Cardiac fibroblast (primary cell): ENCODE data around the gene MLLT11.

Source experiments
- DNase-seq, 2 donors: peaks; one replicate each; pipeline versions ENCODE4 v3.0.0 to v3.0.0-alpha.2; 2010; ENCODE audit warnings: low read depth in 2 of 2
- H3K4me3 ChIP-seq, 2 donors: replicated peaks in 1 of 2; 1 replicate in 1 of 2; 2 replicates in 1 of 2; pipeline ENCODE4 v1.5.1; 2011; ENCODE audit warnings: low read depth in 2 of 2, low read length in 2 of 2, mild to moderate bottlenecking in 2 of 2, moderate library complexity in 1 of 2
- TF ChIP-seq, protein P1 (sequence below): IDR thresholded peaks from one replicate; pipeline ENCODE4 v1.5.1; 2011; ENCODE audit warnings: low read depth, mild to moderate bottlenecking, low read length, inconsistent platforms

MLLT11 gene

DNA sequence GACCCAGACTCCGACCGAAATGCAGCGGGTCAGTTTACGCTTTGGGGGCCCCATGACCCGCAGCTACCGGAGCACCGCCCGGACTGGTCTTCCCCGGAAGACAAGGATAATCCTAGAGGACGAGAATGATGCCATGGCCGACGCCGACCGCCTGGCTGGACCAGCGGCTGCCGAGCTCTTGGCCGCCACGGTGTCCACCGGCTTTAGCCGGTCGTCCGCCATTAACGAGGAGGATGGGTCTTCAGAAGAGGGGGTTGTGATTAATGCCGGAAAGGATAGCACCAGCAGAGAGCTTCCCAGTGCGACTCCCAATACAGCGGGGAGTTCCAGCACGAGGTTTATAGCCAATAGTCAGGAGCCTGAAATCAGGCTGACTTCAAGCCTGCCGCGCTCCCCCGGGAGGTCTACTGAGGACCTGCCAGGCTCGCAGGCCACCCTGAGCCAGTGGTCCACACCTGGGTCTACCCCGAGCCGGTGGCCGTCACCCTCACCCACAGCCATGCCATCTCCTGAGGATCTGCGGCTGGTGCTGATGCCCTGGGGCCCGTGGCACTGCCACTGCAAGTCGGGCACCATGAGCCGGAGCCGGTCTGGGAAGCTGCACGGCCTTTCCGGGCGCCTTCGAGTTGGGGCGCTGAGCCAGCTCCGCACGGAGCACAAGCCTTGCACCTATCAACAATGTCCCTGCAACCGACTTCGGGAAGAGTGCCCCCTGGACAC, 12.1 kb upstream of the MLLT11 start:
- TF ChIP-seq, protein P1, sequence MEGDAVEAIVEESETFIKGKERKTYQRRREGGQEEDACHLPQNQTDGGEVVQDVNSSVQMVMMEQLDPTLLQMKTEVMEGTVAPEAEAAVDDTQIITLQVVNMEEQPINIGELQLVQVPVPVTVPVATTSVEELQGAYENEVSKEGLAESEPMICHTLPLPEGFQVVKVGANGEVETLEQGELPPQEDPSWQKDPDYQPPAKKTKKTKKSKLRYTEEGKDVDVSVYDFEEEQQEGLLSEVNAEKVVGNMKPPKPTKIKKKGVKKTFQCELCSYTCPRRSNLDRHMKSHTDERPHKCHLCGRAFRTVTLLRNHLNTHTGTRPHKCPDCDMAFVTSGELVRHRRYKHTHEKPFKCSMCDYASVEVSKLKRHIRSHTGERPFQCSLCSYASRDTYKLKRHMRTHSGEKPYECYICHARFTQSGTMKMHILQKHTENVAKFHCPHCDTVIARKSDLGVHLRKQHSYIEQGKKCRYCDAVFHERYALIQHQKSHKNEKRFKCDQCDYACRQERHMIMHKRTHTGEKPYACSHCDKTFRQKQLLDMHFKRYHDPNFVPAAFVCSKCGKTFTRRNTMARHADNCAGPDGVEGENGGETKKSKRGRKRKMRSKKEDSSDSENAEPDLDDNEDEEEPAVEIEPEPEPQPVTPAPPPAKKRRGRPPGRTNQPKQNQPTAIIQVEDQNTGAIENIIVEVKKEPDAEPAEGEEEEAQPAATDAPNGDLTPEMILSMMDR: peak; percentile 53
- peak; percentile 72 to 76 for DNase-seq
- peak overlapping the region; percentile 65 to 73 for H3K4me3 ChIP-seq

DNA sequence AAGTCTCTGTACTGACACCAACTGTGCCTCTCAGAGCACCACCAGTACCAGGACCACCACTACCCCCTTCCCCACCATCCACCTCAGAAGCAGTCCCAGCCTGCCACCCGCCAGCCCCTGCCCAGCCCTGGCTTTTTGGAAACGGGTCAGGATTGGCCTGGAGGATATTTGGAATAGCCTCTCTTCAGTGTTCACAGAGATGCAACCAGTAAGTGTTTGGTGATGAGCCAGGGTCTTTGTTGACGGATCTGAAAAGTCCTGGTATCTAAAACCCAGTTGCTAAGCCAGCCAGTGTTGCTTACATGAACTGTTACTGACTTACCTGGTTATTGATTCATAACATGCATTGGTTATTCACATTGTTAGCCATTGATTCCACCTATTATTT, 11.6 kb upstream of the MLLT11 start:
- TF ChIP-seq, protein P1: no peak
- DNase-seq: no peak
- peak overlapping the region; percentile 65 to 73 for H3K4me3 ChIP-seq

DNA sequence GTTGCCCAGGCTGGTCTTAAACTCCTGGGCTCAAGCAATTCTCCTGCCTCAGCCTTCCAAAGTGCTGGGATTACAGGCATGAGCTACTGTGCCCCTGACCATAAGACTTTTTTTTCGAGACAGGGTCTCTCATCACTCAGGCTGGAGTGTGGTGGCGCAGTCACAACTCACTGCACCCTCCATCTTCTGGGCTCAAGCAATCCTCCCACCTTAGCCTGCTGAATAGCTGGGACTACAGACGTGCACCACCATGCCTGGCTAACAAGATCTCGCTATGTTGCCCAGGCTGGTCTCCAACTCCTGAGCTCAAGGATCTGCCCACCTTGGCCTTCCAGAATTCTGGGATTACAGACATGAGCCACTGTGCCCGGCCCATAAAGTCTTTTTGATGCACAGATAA, 10.7 kb upstream of the MLLT11 start:
- TF ChIP-seq, protein P1: no peak
- DNase-seq: no peak
- H3K4me3 ChIP-seq: no peak overlapping the region

DNA sequence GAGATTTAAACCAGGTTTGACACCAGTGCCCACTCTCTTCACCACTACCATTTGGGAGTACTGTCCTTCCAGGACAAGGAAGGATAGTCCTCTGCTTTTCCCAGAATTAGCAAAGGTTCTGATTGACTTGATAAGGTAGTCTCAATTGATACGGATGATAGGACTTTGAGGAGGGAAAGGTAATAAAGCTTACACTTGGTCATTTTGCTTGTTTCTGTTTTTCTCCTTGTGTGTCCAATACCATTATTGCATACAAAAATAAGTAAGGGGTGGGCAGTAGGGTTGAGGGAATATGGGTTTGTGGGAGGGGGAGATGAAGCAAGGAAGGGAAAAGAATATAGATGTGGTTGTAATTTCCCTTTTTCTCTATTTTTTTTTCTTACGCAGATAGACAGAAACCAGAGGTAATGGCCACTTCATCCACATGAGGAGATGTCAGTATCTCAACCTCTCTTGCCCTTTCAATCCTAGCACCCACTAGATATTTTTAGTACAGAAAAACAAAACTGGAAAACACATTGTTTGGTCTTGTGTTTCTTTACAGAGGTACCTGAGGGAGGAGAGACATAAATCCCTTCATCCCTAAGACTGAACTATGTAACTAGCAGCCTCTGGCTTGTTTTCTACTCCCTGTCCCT, 10.0 kb upstream of the MLLT11 start:
- TF ChIP-seq, protein P1: no peak
- H3K4me3 ChIP-seq: no peak overlapping the region
- no peak for DNase-seq

DNA sequence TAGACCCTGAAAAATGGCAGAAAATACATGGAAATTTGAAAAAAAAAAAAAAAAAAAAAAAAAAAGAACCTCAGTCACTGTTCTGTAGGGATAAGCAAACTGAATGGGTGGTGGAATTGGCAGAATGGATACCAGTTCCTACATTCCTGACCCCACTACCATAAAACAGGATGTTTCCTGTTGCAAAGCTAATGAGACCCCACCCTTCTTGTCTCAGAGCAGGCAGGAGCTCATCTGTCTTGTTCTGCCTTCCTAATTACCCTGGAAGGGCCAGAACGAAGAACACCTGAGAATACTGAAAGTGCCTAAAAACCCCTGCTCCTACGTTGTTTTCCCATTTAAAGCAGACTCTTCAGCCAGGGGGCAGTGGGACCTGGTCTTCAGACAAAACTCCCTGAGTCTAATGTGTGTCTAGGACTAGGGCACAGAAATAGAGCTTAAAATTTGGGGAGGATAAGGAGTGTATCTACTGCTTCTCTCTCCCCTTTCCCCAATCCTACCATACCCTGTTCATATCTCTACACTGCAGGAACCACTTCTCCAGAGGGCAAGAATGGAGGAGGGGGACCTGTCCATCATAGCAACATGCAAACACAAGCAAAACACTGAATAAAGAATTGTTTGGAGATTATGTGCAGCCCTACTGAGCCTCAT, 8.7 kb upstream of the MLLT11 start:
- no peak overlapping the region for H3K4me3 ChIP-seq
- TF ChIP-seq, protein P1: no peak
- DNase-seq: no peak

DNA sequence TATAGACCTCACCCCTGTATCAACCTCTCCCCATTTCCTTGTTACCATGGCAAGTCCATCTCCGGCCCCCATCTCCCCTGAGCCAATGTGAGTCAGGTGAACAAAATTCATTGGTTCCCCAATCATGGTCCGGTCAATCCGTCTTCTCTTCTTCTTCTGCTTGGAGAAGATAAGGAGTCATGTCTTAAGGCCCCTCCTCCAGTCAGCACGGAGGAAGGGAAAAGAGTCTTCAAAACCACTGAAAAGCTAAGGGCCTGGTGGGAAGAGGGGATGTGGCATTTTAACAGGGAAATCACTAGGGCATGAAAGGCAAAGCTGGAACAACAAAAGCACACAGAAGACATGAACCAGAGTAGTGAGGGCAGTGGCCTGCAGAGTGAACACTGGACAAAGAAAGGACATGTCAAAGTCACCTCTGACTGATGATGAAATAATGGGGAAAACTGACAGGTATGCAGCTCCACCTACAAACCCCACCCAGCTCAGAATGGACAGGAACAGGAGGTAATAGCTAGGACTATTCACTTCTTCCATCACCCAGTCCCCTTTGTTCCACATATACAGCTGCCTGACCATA, 5.1 kb upstream of the MLLT11 start:
- TF ChIP-seq, protein P1: no peak
- no peak for DNase-seq
- H3K4me3 ChIP-seq: no peak overlapping the region
